DMS53 (cell line): ENCODE data around the gene DTX4.
A peak's percentile ranks its signal among the peaks of the same experiment; 100 is the strongest.

Experiments used
- DNase-seq: peaks from one replicate; lab custom pipeline; 2025; lab: John Stamatoyannopoulos, UW

The DTX4 gene

DNA sequence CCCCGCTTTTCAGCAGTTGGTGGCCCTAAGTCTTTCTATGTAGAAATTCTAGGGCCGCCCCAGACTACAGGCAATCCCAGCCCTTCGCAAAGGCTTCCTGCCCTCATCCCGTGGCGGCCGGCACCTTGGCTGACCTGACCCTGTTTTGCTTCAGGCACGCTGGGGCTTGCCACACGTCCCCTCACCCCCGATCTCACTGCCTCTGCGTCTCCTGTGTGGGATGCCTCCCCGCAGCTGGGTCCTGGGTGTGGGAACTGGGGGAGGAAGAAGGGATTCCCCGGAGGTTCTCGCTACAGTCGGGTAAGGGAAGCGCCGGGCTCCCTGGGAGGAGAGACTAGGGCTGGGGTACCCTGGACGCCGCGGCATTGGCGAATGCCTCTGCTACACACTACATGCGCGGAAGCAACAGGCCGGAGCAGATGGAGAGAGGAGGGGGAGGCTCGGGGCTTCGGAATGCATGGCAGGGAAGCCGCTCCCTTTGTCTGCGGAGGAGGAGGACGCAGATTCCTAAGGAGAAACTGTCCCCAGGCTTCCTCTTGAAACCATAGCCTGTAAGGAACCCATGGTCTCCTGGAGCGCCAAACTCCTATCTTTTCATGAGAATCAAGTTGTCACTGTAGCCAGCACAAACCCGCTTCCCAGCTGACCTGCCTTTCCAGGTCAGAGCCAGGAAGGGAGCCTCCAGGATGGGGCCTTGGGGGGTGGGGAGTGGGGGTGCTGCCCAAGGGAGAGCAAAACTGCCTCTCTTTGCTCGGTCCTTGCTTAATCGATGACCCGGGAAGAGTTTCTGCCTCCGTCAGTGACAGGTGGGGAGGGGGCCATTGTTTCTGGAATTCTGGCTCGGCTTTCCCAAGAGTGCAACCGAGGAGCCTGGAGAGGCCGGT, 1.4 kb downstream of the DTX4 start:
- peak; percentile 8 for DNase-seq

GRCh38 chr11:59173964-59174663, 2.2 kb downstream of the DTX4 start:
- peak; percentile 6 for DNase-seq

DNA sequence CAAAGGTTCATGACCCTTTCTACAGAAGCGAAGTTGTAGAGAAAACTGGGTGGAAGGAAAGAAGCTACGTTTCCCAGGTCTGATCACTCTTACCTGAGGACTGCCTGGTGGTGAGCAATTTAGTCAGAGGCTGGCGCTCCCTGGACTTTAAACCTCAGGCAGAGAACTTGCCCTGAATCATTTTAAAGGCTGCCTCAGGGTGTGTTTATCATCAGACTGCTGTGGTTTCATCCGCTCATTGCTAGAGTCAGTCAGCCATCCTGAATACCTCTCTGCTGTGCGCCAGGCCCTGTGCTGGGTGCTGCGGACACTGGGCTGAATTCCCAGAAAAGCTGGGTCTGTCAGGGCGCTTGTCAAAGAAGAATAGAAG, 2.7 kb downstream of the DTX4 start:
- no peak for DNase-seq

DNA sequence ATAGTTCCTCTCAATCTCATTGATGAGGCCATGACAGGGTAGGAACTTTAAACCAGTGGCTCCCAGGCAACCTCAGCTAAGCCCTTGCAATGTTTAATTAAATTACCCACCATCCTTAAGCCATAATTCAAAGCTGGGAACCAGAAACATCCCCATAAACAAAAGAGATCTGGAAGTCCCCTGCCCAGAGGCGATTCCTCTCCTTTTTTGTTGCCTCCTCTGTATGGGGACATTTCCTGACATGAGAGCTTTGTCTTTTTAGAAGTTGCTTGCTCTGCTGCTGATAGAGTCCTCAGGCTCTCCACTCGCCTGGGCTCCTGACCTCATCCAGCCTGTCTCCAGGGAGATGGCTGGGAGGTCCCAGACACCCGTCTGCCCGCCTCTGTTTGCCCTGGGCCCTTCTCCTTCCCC, 3.2 kb downstream of the DTX4 start:
- no peak for DNase-seq

GRCh38 chr11:59176330-59176729, 4.4 kb downstream of the DTX4 start:
- no peak for DNase-seq

DNA sequence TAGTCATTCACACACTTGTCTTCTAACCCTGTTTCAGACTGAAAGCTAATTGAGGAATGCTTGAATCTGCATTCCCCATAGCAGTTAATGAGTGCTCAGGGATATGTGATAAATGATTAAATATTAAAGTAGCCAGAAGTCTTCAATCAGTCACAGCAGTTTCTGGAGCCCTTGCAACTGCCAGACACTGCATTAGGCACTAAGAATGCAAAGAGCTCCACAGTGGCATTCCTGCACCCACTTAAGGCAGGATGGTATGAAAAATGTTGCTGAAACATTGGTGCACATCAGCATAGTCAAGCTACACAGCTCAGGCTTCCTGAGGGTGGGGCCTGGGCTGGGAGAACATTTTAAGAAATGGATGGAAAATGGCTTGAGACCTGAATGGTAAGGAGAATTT, 6.5 kb downstream of the DTX4 start:
- no peak for DNase-seq

DNA sequence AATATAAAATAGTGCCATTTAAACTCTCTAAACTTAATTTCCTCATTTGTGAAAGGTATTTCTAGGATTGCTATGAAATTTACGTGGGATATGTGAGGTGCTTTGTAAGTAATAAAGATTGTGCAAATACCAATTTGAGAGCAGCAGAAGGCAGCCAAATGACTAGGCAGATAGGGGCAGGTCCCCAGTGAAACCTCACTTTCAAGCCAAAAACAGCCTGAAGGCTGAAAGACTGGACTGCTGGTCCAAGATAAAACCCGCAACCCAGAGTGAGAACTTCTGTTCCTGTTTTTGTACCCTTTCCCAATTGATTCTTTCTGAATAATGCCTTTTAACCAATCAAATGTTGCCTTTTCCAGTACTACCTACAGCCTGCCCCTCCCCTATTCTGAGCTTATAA, 7.2 kb downstream of the DTX4 start:
- DNase-seq: no peak

GRCh38 chr11:59180168-59180776, 8.3 kb downstream of the DTX4 start:
- no peak for DNase-seq

- peak; percentile 12 for DNase-seq
Measured at GRCh38 chr11:59180907-59181306, 9.0 kb downstream of the DTX4 start.

GRCh38 chr11:59181746-59182456, 10.0 kb downstream of the DTX4 start:
- DNase-seq: no peak

- DNase-seq: peak; percentile 28
Measured at GRCh38 chr11:59182457-59183151, 10.7 kb downstream of the DTX4 start.

DNA sequence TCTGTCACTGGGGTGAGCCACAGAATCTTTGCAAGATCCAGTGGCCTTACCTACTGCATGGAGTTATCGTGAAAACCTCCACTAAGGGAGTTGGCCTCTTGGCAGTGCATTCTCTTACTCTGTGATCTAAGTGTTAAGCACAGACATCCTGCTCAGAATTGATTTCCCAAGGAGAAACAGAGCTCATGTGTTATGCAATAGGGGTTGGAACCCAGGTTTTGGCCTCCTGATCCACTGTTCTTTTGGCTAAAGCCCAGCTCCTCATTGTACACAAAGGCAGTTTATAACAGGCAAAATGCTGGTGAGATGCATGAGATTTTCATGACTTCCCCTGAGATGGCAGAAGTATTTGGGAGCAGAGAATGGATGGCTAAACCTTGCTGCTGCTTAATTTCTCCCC, 11.8 kb downstream of the DTX4 start:
- no peak for DNase-seq

- no peak for DNase-seq
Measured at GRCh38 chr11:59184691-59185339, 12.9 kb downstream of the DTX4 start.

- no peak for DNase-seq
Measured at GRCh38 chr11:59185386-59185945, 13.5 kb downstream of the DTX4 start.

DNA sequence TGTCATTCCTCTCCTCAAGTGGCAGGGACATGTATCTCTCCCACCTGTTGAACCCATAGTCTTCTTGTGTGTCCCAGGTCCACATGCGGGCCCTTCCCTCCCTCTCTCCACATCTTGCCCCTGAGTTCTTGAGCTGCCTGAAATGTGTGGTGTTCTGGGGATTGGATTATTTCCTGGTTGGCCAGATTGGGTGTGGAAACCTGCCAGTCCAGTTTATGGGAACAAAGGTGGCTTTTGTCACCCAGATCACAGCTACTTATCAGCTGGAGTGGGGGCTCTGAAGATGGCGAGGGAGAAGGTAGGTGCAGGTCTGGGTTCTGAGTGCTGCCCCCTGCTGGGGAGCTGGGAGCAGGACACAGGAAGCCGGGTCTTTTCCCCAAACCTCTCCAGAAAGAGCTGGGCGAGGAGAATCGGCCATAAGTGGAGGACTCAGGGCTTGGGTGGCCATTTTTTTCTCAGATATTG, 14.2 kb downstream of the DTX4 start:
- peak; percentile 73 for DNase-seq

- DNase-seq: no peak
Measured at GRCh38 chr11:59187035-59187434, 15.1 kb downstream of the DTX4 start.

- no peak for DNase-seq
Measured at GRCh38 chr11:59187587-59187986, 15.7 kb downstream of the DTX4 start.

GRCh38 chr11:59188954-59189353, 17.0 kb downstream of the DTX4 start:
- no peak for DNase-seq

GRCh38 chr11:59189986-59190385, 18.1 kb downstream of the DTX4 start:
- no peak for DNase-seq

- no peak for DNase-seq
Measured at GRCh38 chr11:59191095-59191494, 19.2 kb downstream of the DTX4 start.

GRCh38 chr11:59191890-59192289, 20.0 kb downstream of the DTX4 start:
- DNase-seq: no peak
